Activated CD8-positive, alpha-beta memory T cell treated with anti-CD3 and anti-CD28 coated beads, Interleukin-2, amount 50 U/mL, for 4 hours (primary cell): ENCODE data around the gene FRMD4A.
"Not testable (repeated sequence)": the region's sequence is repeated elsewhere in the genome, so short reads cannot be mapped to it uniquely, and the experiment has no call there.

ENCODE experiments used
- DNase-seq: peaks from one replicate; pipeline ENCODE4 v3.0.0-alpha.2; 2020

Gene FRMD4A

DNA sequence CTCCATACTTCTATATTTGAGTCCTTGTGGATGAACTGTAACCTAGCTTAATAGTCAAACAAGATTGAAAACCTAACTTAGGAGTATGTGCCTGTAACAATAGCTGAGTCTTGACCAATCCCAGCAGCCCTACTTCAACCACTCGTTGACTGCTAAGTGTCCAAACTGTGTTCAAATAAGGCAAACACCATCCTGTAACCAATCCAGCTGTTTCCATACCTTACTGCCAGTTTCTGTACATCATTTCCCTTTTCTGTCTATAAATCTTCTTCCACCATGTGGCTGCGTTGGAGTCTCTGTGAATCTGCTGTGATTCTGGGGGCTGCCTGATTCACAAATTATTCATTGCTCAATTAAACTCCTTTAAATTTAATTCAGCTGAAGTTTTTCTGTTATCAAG, 195.5 kb downstream of the FRMD4A start:
- not testable (repeated sequence) for DNase-seq

DNA sequence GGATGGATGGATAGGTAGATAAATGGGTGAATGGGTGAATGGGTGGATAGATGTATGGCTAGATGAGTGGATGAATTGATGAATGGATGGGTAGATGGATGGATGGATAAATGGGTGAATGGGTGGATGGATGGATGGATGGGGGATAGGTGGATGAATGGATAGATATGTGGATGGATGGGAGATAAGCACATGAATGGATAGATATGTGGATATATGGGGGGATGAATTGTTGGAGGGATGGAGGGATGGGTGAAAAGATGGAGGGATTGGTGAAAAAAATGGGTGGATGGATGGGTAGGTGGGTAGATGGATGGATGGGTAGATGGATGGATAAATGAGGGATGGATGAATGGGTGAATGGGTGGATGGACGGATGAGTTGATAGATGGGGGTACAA, 196.4 kb downstream of the FRMD4A start:
- no peak for DNase-seq

DNA sequence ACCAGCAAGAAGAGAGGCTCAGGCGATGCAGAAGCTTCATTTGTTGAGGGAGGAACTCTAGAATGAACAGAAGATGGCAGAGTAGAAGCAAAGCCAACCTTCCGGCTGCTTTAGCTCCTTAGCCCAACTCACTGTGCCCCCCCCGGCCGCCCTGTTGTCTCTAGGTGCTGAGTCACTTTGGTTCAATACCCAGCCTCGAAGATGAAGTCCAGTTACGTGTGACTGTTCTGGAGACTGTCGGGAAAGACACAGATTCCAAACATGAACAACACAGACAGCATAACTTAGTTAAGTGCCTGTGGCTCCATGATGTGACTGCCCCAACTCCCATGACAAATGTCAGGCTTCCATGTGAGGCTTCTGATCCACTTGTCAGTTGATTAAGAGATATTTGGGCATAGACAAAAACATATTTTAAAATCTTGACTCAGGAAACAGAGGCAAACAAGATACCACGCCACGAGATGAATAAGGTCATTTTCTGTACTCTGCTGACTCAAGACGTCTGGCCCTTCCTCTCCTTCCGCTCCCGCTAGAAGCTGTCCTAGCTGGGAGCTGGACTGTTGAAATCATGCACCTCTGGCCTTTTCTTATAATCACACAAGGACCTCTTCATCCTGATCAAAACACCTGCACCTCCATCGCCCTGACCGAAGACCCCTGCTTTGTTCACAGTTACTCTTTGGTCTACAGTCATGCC, 199.3 kb downstream of the FRMD4A start:
- DNase-seq = no peak

DNA sequence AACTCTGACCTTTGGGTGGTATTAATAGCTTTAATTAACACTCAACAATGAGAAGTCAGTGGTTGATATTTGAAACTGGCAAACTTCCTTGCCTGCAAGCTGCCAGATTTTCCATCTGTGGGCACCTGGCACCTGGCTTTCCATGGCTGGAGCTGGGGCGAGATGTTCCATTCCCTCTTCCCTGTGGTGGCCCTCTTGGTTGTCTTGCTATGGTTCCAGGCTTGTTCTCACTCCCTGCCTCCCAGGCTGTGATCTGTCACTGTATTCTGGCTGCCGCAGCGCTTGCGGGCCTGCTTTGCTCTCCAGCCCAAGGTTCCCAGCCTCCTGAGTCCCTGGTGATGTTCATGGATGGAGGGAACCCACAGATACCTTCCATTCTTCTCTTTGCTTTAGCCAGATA, 201.0 kb downstream of the FRMD4A start:
- no peak for DNase-seq

DNA sequence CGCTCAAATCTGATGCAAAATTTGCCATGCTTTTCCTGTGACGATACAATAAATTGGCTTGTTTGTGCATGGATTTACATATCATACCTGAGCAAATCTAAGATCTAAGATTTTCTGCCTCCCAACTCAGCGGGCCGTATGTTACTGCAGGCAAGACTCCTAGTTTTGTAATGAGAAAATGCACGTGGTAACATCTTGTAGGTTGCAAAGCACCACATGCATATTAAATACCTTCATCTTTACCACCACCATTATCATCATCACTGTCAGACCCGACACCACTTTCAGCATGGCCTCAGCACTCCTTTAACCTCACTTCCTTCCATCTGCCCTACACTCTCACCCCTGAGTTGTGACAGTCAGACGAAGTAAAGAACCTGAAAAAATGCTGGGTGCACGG, 202.2 kb downstream of the FRMD4A start:
- no peak for DNase-seq

DNA sequence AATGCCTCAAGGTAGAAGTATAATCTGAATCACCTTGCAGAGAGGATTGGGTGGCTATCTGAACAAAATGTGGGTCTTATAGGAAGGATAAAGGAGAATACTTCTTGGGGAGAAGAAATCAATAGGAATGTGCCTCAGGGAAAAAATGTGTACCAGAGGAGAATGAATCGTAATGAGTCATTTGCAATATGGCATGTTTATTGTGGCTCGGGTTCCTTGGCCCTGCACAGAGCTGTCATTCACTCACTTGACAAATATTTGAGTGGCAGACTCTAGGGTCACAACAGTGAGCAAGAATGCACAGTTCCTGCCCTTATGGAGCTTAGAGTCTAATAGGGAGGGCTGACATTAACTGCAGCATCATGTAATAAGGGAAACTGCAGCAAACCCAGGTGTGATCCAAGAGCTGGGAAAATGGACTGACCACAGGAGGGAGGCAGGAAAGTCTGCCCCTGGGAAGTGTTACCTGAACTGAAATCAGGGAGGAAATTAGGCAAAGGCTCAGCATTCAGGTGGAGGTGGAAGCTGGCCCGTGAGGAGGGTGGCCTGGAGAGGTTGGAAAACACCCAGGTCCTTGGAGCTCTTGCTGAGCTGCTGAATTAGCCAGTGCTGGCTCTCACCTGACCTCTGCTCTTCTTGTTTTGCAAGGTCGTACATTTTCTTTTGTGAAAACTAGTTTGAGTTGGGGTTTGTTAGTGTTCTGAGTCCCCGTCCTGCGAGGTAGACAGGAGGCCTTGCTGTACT, 203.9 kb downstream of the FRMD4A start:
- DNase-seq = no peak

DNA sequence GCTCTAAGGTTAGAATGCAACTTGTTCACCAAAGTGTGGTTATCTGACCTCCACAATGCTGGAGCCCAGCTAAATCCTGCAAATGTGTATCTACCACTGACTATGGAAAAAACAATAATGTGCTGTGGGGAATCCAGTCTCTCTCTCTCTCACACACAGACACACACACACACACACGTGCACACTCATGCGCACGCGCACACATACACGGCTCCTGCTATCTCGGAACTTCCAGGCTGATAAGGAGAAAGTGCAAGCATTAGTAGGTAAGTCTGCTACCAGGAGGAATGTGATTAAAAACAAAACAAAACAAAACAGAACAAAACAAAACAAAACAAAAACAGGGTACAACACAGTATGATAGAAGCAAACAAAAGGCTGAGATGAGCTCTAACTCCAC, 205.2 kb downstream of the FRMD4A start:
- DNase-seq = no peak

DNA sequence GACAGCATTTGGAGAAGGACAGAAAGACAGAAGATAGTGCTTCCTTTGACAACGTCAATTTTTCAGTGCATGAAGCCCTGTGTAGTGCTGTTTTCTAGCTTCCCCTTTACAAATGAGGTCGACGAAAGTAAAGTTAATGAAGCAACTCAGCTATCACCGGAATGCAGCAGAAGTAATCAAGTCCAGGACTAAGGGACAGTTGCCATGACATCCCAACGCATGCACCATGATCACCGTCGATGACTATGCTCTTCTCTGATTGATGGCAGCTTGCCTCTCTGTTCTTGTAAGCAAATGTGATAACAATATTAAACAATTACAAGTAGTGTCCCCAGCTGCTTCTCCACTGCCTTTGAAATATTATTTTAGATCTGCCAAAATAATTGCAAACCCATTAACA, 205.8 kb downstream of the FRMD4A start:
- DNase-seq = no peak

DNA sequence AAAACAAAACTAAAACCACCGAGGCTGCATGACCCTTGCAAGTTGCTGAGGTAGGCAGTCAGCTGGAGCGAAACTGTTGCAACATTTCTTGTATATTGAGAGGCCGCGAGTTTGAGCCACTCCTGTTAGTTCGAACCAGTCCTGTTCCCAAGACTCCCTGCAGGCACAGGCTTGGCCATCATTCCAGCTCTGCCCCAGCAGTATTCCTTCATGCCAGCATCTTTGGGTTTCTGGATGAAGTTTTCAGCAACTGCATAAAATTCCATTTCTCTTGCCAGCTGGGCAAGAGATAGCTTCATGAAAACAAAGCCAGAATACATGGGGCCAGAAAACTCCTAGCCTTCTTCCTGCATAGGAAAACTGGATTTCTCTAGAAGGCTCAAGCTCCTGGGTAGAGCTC, 207.6 kb downstream of the FRMD4A start:
- no peak for DNase-seq

DNA sequence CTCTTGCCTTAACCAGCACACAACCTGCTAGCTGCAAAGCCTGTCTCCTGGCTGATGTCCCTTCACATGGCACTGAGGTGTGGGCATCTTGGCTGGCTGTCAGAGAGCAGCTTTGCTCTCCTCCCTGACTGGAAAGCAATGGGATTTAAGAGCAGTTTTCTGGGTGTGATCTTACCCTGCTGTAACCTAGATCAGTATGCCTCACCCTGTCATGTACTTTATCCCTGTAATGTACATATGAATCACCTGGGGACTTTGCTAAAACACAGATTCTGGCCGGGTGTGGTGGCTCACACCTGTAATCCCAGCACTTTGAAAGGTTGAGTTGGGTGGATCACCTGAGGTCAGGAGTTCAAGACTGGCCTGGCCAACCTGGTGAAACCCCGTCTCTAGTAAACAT, 209.9 kb downstream of the FRMD4A start:
- DNase-seq = no peak

DNA sequence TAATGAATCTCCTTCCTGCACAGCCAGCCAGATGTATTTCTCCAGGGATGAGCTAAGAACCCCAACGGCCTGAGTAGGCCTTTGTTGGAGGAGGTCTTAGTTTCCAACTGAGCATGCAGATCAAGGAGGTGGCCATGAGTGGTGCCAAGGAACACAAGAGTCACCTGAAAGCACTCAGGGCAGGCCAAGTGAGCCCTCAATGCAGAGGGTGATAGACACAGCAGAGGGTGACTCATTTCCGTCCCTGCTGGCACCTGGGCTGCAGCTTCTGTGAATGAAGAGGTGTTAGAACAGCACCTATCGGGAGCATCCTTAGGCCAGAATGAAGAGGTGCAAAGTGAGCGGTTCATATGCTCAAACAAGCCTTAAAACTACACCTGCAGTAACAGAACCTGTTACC, 211.8 kb downstream of the FRMD4A start:
- no peak for DNase-seq

DNA sequence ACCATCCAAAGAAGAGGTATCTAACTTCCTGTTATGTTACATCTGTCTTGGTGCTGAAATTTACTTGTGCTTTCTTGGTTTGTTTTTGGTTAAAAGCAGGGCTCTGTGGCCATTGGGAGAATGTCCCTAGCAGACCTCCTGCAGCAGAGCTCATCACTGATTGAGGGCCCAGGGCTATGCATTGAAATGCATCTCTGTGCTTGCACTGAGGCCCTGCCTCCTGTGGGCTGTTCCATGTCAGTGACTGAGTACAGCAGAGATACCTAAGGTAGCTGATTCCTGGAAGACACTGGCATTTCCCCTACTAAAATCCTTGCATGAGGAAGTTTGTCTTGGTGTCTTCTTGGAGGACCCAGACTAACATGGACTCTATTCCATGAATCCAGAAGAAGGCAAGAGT, 213.9 kb downstream of the FRMD4A start:
- DNase-seq = no peak

DNA sequence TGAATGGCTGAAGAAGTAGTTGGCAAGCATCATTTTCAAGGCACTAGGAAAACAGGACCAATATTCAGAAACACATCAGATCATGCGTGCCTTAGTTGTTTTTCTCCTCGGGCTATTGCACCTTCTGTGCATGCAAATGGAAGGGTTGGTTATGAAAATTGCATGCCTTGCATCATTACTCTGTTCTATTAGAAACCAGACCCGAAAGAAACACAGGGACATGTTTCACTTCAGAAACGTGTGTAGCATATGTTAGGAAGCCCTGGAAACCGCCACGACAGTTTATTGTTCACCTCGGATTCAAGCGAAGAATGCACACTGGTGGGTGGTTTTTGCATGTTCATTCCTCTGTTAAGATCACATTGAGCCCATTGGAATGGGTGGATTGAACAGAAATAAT, 214.7 kb downstream of the FRMD4A start:
- DNase-seq = no peak

DNA sequence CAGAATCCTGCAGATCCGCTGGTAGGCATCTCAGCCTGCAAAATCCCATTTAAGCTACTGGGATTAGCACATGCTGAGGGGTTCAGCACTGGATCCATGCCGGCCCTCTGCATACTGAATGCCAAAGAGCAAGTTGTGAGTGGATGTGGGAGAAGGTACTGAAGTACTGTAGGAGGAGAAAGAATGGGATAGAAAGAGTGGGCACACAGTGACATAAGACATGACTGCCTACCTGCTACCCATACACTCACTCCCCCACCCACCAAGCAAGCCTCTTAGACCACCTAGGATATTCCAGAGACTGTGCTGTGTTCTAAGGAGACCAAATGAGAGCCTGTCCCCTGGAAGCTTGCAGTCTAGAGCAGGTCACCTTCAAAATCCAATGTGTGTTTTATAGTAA, 215.9 kb downstream of the FRMD4A start:
- DNase-seq = no peak

DNA sequence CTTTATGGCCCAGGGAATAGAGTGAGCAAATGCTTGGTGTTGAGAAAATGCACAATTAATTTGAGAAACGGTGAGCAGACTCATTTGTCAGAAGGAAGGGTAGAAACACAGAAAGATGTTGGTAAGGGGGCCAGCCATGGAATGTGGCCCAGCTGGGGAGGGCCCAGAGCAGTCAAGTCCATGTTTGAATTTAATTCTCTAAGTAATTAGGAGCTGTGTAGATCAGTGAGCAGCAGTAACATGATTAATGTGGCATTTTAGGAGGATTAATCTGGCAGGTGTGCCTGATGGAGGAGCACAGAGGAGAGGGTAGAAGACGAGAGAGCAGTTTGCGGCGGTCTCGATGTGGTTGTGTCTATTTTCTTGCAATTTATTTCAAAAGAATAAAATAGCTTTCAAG, 218.7 kb downstream of the FRMD4A start:
- no peak for DNase-seq

DNA sequence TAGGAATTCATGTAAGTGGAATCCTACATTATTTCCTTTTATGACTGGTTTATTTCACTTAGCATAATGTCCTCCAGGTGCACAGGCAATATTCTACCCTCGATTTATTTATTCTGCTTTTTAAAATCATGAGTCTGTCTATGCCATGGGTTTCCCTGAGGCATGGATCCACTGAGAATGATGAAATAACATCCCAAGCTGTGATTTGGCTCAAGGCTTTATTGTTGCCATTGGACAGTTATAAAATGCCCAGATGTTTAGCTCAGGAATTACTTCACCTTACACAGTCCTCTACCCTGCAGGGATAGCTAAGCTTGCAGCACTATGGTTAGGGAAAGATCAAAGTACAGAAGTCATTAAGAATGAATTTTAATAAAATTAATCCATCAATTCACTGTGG, 219.5 kb downstream of the FRMD4A start:
- DNase-seq = no peak

DNA sequence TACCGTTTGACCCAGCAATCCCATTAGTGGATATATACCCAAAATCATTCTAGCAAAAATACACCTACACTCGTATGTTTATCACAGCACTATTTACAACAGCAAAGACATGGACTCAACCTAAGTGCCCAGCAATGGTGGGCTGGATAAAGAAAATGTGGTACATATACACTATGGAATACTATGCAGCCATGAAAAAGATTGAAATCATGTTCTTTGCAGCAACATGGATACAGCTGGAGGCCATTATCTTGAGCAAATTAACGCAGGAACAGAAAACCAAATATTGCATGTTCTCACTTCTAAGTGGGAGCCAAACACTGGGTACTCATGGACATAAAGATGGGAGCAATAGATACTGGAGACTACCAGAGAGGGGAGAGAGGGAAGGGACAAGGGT, 223.9 kb downstream of the FRMD4A start:
- no peak for DNase-seq

DNA sequence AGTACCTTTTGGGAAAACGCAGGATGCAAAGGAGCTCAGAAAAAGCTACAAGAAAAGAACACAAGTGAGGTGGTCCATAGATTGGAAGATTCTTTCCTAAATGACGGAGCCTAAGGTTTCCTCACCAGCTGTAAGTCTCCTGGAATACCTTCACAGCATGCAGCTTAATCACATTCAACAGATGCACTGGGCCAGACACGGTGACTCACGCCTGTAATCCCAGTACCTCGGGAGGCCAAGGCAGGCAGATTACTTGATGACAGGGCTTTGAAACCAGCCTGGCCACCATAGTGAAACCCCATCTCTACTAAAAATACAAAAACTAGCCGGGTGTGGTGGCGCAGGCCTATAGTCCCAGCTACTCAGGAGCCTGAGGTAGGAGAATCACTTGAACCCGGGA, 228.7 kb downstream of the FRMD4A start:
- DNase-seq = no peak

DNA sequence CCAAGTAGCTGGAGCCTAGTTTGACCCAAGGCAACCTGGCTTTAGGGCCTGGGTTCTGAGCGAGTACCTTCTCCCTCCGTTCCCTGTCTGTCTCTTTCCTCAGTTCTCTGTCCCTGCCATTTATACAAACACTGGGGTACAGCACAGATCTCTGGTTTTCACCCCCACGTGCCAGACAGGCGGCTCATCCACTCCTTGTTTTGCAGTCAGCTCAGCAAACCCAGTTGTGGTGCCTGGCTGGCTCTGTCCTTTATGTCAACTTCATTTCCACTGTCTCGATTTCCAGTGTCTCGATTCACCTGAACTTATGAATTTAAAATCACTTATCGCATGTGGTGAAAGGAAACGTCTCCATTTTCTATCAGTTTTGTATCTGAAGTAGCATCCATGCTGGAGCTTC, 230.8 kb downstream of the FRMD4A start:
- no peak for DNase-seq

DNA sequence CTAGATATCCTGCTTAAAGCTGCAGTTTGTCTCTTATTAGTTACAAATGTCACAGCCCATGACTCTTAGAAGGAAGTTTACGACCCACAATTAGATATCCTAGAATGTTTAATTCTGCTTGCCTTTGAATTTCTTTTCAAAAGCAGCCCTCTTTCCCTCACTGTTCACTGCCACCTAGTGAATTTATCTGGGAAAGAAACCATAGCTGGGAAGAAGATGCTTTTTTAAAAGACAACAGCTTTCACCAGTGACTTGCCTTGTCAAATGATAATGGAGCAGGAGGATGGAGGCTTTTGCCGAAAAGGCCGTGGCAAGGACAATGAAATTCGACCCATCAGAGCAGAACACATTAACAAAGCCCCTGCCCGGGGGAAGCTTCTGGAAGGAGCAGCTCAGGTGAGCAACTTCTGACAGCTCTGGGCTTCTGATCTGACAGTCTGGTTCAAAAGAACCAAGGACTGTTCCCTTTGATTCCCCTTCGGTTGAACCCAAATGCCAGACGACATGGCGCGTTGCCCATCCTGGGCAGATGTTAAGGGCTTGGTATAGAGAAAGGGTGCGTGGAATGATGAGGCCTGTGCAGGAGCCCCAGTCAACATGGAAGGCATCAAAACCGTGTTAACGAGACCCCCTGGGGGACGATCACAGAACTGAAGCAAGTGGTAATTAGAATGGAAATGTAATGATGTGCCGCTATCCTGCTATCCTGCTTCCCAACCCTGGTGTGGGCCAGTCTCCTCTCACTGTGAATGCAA, 236.8 kb downstream of the FRMD4A start:
- no peak for DNase-seq

DNA sequence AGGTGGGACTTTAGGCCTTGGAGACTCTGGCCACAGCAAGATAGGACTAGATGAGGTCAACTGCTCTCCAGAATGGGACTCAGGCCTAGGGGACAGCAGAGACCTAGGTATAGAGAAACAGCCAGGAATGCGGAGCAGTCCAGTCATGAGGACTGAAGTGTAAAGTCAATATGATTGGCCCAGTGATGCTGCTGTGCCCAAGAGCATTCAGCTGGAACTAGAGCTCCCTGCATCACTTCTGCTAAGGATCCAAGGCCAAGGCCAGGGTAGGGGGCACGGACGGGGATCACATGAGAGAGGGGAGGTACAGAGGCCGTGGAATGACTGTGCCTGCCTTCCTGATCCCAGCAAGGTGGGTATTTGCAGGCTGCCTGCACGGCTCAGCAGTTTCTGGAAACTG, 237.9 kb downstream of the FRMD4A start:
- no peak for DNase-seq

DNA sequence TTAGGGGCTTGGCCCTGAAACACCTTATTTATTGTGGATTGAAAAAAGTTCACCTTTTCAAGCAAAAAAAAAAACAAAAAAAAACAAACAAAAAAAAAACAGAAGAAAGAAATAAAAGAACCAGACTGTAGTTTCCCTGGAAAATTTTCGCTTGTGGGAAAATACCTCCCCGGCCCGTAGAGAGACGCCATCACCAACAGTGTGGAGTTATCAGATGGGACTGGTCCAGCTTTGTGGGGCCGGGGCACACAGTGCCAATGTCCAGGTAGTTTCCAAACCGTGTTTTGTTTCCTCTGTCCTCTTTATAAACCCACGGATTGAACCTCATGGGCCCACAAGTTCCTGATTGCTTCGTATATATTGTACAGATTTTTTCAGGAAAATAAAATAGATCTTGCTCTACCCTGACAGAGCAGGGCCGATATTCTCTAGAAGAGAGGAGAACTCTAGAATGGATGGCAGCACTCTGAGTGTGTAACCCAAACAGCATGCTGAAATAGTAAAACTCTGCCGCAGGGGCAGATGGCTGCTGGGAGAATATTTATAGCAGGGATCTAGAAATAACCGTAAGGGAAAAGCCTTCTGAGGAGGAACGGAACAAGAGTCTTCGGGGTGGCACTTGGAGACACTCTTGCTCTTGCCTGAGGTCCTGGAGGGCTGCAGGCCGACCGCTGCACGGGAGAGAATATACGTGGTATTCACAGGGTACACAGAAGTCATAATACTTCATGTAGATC, 241.0 kb downstream of the FRMD4A start:
- no peak for DNase-seq

DNA sequence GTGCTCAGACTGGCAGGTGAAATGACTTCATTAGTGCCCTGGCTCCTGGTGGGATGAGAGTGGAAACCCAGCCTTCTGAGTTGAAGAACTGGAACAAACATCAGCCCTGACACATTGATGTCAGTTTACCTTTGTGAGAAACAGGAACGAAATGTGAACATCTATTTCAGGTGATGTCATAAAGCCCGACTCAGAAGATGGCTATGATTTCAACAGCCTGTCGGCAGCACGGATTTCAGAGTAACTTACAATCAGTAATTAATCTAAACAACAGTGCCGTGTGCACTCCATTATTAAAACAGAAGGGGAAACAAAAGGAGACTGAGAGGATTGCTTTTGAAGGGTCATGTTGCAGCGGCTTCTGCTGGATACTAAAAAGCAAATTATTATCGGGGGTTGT, 243.2 kb downstream of the FRMD4A start:
- DNase-seq = no peak
